OCI-LY1 (cell line): ENCODE results near the gene VEZF1.
A peak's percentile ranks its signal among the peaks of the same experiment; 100 is the strongest.

Experiments
- H2AFZ ChIP-seq: fragments of 200-600 bp; sonication (generic), shearing (Covaris generic); 2 replicates; pipeline ENCODE4 v1.6.0; 2014; ENCODE audit warnings: antibody characterized with exemption, mild to moderate bottlenecking, low read length
- H3F3A ChIP-seq: fragments of 200-600 bp; sonication (generic), shearing (Covaris generic); 2 replicates; pipeline ENCODE4 v1.6.0; 2014; ENCODE audit warnings: mild to moderate bottlenecking, antibody characterized with exemption, low read length, moderate library complexity; ENCODE audit not compliant: insufficient read depth
- H3K27ac ChIP-seq: fragments of 200-600 bp; sonication (generic); 2 replicates; pipeline ENCODE4 v1.5.1; 2014; ENCODE audit warnings: low read length, mixed run types, mild to moderate bottlenecking, low read depth; ENCODE audit not compliant: poor library complexity, severe bottlenecking
- H3K27me3 ChIP-seq: fragments of 200-600 bp; sonication (generic); 2 replicates; pipeline ENCODE4 v1.6.0; 2014; ENCODE audit warnings: antibody characterized with exemption, mild to moderate bottlenecking, low read length, moderate library complexity; ENCODE audit not compliant: insufficient read depth
- H3K36me3 ChIP-seq: fragments of 200-600 bp; sonication (generic); 2 replicates; pipeline ENCODE4 v1.6.1; 2014; ENCODE audit warnings: mild to moderate bottlenecking, antibody characterized with exemption, low read length, moderate library complexity, mixed read lengths; ENCODE audit not compliant: insufficient read depth
- H3K4me1 ChIP-seq: fragments of 200-600 bp; sonication (generic); 2 replicates; pipeline ENCODE4 v1.5.1; 2014; ENCODE audit warnings: mild to moderate bottlenecking, low read length, moderate library complexity; ENCODE audit not compliant: insufficient read depth, severe bottlenecking
- H3K4me2 ChIP-seq: fragments of 200-600 bp; sonication (generic), shearing (Covaris generic); 2 replicates; pipeline ENCODE4 v1.6.1; 2014; ENCODE audit warnings: low read length
- H3K4me3 ChIP-seq: fragments of 200-600 bp; sonication (generic); 2 replicates; pipeline ENCODE4 v1.5.1; 2014; ENCODE audit warnings: low read length, low read depth, mild to moderate bottlenecking, mixed read lengths; ENCODE audit not compliant: poor library complexity, severe bottlenecking
- H3K79me2 ChIP-seq: fragments of 200-600 bp; shearing (Covaris generic); 2 replicates; pipeline ENCODE4 v1.6.1; 2016; ENCODE audit warnings: mixed run types, low read length, mixed read lengths; ENCODE audit not compliant: insufficient read depth
- H3K9ac ChIP-seq: fragments of 200-600 bp; sonication (generic), shearing (Covaris generic); 2 replicates; pipeline ENCODE4 v1.6.1; 2014; ENCODE audit warnings: mild to moderate bottlenecking, low read length, mixed read lengths
- H3K9me2 ChIP-seq: fragments of 200-600 bp; sonication (generic), shearing (Covaris generic); 2 replicates; pipeline ENCODE4 v1.6.1; 2014; ENCODE audit warnings: low read depth, mild to moderate bottlenecking, low read length, mixed read lengths
- H3K9me3 ChIP-seq: fragments of 200-600 bp; shearing (Covaris generic); 2 replicates; pipeline ENCODE4 v1.6.1; 2014; ENCODE audit warnings: low read length, mixed read lengths
- H4K20me1 ChIP-seq: fragments of 200-600 bp; sonication (generic), shearing (Covaris generic); 2 replicates; pipeline ENCODE4 v1.6.0; 2016; ENCODE audit warnings: mild to moderate bottlenecking, low read length; ENCODE audit not compliant: insufficient read depth
- EZH2 ChIP-seq: fragments of 200-600 bp; sonication (generic), shearing (Covaris generic); IDR thresholded peaks from 2 replicates; pipeline ENCODE4 v1.8.0; 2017; ENCODE audit warnings: borderline replicate concordance, mixed run types, mild to moderate bottlenecking, antibody characterized with exemption, low read length, moderate library complexity, mixed read lengths
- TF ChIP-seq, protein P1 (sequence below): fragments of 200-600 bp; sonication (generic), shearing (Covaris generic); IDR thresholded peaks from 2 replicates; pipeline ENCODE4 v1.5.1; 2017; ENCODE audit warnings: mild to moderate bottlenecking, antibody characterized with exemption, low read length, moderate library complexity, mixed read lengths

VEZF1 gene

GRCh38 chr17:57947369-57947768, 40.7 kb downstream of the VEZF1 start:
- no peaks in the 10 kb centered on the region for H3K9me3 ChIP-seq
- H3F3A ChIP-seq = no peaks in the 10 kb centered on the region
- peak overlapping the region; percentile 48 for H3K4me3 ChIP-seq
- H3K79me2 ChIP-seq = no peaks in the 10 kb centered on the region
- TF ChIP-seq, protein P1, sequence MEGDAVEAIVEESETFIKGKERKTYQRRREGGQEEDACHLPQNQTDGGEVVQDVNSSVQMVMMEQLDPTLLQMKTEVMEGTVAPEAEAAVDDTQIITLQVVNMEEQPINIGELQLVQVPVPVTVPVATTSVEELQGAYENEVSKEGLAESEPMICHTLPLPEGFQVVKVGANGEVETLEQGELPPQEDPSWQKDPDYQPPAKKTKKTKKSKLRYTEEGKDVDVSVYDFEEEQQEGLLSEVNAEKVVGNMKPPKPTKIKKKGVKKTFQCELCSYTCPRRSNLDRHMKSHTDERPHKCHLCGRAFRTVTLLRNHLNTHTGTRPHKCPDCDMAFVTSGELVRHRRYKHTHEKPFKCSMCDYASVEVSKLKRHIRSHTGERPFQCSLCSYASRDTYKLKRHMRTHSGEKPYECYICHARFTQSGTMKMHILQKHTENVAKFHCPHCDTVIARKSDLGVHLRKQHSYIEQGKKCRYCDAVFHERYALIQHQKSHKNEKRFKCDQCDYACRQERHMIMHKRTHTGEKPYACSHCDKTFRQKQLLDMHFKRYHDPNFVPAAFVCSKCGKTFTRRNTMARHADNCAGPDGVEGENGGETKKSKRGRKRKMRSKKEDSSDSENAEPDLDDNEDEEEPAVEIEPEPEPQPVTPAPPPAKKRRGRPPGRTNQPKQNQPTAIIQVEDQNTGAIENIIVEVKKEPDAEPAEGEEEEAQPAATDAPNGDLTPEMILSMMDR = no peak
- TF ChIP-seq EZH2 = no peak
- no peak overlapping the region for H2AFZ ChIP-seq
- 0 out of 2 replicates have a peak, but pooled peaks cover 3% of the 10 kb centered on the region for H3K27me3 ChIP-seq
- H4K20me1 ChIP-seq = no peaks in the 10 kb centered on the region
- peak overlapping the region; percentile 69; the same call in 1 of the 2 replicates for H3K4me2 ChIP-seq
- H3K4me1 ChIP-seq = peaks cover 24% of the 10 kb centered on the region
- no peak overlapping the region; the same call in 1 of the 2 replicates for H3K9ac ChIP-seq
- H3K9me2 ChIP-seq = no peaks in the 10 kb centered on the region
- H3K36me3 ChIP-seq = no peaks in the 10 kb centered on the region
- no peak overlapping the region for H3K27ac ChIP-seq

GRCh38 chr17:57946798-57947358, 41.2 kb downstream of the VEZF1 start:
- Histone ChIP-seq H3K9me2 (no peaks in the 10 kb centered on the region), H3K27me3 (0 out of 2 replicates have a peak, but pooled peaks cover 3% of the 10 kb centered on the region), H2AFZ (no peak overlapping the region), H3F3A (no peaks in the 10 kb centered on the region), H3K4me2 (peak overlapping the region; percentile 69), H3K27ac (no peak overlapping the region), H3K4me1 (peaks cover 24% of the 10 kb centered on the region), H4K20me1 (no peaks in the 10 kb centered on the region), H3K4me3 (peak overlapping the region; percentile 48), H3K79me2 (no peaks in the 10 kb centered on the region), H3K9me3 (no peaks in the 10 kb centered on the region), H3K36me3 (no peaks in the 10 kb centered on the region), H3K9ac (peak overlapping the region; percentile 1; the same call in 1 of the 2 replicates)
- TF ChIP-seq EZH2 = no peak
- TF ChIP-seq, protein P1 = no peak

DNA sequence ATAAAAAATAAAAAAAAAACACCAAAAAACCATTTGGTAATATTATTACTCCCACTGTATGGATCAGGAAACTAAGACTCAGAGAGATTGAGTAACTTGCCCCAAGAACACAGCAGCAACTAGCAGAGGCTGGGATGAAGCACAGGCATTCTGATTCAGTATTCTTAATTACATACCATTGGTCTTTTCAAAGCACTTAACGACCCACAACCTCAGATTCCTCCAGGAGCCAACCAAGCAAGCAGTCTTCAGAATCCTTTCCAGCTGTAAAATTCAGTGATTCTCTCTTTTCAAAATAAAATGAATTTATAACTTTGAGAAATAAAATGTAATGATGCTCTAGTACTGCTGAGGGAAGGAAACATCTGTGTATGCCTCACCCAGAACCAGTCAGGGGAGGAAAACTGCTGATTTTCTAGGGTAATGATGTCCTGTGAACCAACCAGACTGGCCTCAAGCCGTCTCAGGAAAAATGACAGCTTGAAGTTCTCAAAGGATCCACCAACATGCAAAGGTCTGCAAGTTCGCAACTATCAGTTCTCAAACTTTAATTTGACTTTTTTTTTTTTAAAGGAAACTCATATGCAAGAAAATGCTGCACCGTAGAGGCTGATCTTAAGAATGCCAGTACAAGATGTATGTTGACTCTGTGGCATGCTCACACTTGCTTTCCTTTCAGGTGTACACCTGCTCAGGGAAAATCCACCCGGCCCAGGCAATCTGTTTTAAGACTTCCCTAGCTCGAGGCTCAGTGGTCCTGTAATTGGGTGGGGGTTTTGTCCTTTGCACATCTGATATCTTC, 41.9 kb downstream of the VEZF1 start:
- Histone ChIP-seq H3K4me3 (peak overlapping the region; percentile 48), H3K27me3 (0 out of 2 replicates have a peak, but pooled peaks cover 3% of the 10 kb centered on the region), H3K4me2 (peak overlapping the region; percentile 69), H4K20me1 (no peaks in the 10 kb centered on the region), H3K79me2 (no peaks in the 10 kb centered on the region), H2AFZ (no peak overlapping the region), H3K9me2 (no peaks in the 10 kb centered on the region), H3K9ac (peak overlapping the region; percentile 1; the same call in 1 of the 2 replicates), H3K4me1 (peaks cover 30% of the 10 kb centered on the region), H3K36me3 (no peaks in the 10 kb centered on the region), H3K27ac (no peak overlapping the region), H3F3A (no peaks in the 10 kb centered on the region), H3K9me3 (no peaks in the 10 kb centered on the region)
- TF ChIP-seq, protein P1 = no peak
- no peak for TF ChIP-seq EZH2
